Activated CD8-positive, alpha-beta memory T cell treated with anti-CD3 and anti-CD28 coated beads, Interleukin-2, amount 50 U/mL, for 24 hours (primary cell): ENCODE measurements around the gene KRR1.

Experiments
- DNase-seq: peaks from one replicate; pipeline ENCODE4 v3.0.0-alpha.2; 2020; ENCODE audit errors: extremely low read depth

Gene KRR1

DNA sequence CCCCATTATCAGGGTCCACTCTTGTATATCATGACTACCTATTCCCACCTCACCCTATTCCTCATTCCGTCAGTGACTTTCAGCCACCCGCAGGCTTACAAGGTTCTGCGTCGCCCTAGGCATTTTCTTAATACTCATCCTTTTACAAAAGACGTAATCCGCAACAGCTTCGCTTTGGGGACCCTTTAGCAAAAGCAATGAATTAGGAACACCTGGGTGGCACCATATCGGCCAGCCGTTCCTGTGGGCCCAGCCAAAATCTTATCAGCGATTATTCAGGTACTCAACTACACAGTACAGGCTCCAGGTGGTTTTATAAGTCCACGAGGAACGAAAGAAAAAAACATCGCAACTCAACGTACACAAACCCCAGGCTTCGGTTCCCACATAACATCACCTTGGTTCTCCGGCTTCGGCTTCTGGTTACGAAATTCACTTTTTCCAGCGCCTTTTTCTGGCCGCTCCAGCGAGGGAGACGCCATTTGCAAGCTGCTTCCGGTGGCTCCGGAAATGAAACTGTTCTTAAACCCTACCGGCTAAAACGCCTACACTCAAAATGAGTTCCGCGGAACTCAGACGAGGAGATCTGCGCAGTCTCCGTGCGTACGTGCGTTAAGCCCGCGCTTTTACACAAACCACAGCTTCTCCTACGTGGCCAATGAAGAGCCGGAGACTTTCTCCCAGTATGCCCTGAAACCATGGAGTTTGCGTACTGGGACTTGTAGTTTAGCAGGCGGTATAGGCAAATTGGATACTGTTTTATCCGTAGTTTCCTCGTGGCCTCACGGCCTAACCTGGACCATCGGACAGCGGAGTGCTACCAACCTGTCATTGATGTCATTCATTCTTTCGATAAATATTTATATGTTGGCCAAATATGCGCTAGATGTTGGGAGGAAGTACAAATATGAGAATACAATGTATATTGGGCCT lies at the start of gene KRR1:
Gene KRR1 (minus strand): TSS at position 494 of the 933 bp plus-strand sequence. CDS start 12 bp downstream, at position 482.
- DNase-seq = peak; percentile 82

DNA sequence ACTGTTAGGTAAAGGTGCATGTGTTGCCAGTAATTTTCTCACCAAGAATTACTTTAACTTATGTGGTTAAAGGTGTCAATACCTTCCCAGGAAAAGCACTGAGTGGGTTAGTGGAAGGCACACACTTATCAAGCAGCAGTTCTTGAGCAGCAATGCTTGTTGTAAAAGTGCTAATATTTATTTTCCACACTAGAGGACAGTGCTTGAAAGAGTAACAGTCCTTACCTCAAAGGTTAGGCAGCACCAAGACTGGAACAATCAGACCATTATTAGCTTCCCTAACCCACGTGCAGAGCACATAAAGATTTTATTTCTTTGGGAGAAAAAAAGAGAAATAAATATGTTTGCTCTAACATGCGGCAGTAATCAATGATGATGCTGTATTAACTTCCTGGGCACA lies 48.8 kb upstream of the KRR1 start:
- no peak for DNase-seq

GRCh38 chr12:75558287-75558686 lies 46.9 kb upstream of the KRR1 start:
- no peak for DNase-seq

DNA sequence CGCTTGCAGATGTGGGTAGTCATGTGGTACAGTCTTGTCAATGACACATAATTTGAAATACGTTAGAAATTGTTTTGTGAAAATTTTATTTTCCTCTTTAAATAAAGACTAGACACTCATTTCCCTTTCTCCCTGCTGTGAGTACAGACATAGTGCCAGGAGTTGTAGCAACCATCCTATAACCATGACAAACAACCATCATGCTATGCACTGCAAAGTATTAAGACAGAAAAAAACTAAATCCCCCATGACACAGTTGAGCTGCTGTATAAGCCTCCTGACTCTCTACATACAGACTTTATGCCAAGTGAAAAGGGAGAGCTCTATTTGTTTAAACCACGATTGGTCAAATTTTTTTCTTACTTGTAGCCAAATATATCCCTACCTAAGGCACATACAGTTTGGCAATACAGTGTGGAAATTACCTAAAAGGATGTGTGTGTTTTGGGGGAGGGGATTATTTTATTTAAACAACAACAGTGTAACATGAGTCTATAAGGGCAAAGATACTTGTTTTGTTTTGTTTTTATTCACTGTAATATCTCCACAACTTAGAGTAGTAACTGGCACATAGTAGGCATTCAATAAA lies 45.0 kb upstream of the KRR1 start:
- DNase-seq = no peak

DNA sequence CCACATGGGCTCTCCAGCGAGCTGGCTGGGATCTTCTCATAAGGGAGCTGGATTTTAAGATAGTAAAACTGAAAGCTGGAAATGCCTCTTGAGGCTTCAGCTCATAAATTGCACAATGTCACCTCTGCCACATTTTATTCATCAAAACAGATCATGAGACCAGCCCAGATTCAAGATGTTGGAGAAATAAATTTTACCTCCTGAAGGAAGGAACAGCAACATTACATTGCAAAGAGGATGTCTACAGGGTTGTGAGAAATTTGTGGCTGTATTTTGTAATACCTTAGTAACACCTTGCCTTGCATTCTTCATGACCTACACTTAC lies 43.1 kb upstream of the KRR1 start:
- DNase-seq = no peak

DNA sequence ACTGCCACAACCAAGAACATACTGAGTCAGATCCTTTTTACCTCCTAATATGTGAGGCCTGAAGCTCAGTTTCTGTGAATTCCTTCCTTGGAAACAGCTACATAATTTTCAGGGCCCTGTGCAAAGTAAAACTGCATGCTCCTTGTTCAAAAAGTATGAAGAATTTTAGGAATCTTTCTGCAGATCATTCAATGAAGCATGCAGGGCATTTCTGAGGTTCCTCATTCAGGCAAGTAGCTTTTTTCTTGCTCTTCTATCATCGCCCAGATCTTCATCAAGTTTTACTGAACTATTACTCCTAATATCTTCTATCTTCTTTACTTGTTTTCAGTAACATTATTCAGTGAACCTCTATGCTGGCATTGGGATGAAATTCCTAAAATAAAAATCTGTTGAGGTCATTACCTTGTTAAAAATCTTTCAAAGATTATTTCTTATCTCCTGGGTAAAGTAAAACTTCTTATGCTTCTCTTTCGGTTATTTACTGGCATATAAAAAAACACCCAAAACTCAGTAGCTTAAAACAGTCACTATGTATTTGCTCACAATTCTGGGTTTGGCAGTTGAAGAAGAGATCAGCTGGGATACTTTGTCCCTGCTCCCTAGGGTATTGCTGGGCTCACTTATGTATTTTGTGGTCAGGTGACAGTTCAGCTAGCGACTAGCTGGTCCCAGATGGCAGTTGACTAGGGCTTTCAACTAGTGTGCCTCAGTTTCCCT lies 42.6 kb upstream of the KRR1 start:
- DNase-seq = no peak

DNA sequence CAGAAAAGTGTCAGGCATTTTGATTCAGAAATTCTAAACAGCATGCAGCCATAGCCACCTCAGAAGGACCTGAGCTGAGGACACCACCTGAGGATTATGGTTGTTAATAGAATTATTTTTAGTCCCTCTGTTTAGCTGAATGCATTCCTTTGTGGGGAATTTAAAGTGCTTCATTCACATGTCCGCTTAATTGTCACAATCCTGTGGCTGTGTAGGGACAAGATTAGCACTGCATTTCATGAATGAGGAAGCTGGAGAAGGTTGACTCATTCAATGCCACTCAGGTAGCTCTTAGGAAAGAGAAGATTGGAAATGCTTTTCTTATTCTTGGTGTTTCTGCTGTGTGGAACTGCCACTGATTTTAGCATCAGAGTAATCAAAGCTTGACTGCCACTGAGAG lies 42.0 kb upstream of the KRR1 start:
- DNase-seq = no peak

DNA sequence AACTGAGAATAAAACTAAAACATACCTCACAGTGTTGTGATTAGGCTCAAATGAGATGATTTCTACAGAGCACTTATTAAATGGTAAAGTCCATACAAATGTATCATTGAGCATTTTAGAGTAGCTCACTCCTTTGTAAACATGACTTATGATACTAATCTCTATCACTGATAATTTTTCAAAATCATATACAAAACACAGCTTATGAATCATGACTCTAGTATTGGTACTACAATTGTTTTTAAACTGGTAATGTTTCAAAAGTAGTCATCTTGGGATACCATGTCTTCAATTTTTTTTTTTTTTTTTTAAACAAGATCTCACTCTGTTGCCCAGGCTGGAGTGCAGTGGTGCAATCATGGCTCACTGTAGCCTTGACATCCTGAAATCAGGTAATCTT lies 40.1 kb upstream of the KRR1 start:
- no peak for DNase-seq

DNA sequence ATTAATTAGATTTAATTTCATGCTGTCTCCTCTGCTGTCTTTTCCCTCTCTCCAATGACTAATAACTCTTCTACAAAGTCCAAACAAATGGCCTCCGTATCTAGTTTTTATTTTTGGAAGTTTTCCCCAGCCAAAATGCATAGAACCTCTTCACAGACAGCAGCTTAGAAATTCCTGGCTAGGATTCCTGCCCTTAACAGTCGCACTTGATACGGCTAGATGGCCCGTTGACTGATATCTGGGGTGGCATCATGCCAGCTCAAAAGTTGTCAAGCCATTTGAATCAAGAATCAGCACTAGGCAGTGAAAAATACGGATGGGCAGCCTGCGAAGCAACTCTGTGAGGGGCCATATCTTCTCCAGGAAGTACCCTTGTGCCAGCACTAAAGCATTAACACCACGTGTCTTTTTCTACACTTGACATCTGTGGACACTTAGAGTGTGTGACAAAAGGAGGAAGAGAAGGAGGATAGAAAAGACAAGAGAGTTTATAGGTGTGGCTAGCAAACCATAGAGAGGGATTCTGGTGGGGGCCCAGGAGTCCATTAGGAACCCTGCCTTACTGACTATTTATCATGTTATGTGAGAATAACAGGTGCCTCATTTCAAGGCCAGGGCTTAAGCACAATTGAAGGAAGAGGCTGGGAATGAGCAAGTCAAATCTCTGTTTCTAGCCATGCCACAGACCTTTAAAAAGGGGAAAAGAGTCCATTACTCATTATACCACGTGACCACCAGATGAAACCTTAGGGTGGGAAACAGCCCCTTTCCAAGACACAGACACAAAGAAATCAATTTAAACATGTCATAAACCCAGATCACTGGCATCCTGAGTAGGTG lies 39.2 kb upstream of the KRR1 start:
- DNase-seq = no peak

DNA sequence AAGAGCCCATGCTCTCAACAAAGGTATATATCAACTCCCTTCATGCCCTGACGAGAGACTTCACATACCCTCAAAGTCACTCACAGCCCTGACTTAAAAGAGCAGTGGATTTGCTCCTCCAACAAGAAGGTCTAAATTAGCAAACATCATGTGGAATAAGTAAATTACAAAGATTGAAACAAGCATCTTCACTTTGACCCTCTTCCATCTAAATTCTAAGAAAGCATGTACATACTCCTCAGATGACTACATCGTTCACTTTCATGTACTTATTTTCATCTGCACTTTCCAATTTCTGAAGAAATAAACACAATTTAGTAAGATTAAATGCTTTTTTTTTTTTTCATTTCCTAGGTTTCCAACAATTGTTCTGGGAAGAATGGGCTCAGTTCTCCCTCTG lies 38.6 kb upstream of the KRR1 start:
- no peak for DNase-seq

DNA sequence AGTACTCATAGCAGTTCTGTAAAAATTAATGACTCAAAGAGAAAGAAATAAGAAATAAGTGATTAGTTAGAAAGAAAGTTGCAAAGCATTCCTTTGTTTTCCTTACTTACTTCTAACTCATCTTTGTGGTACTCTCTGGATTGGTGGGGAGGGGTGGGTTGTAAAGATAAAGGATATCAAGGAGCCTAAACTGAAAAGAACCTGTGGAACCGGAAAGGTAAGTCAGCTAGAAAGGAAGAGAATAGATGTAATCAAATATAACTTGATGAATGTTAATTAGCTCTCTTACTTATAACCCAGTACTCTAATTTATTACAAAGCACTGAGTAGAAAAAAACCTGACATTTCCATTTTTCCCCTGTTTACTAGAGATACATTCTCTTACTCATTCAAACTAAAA lies 37.5 kb upstream of the KRR1 start:
- DNase-seq = no peak

GRCh38 chr12:75545636-75546035 lies 34.2 kb upstream of the KRR1 start:
- DNase-seq = no peak

- DNase-seq = no peak
These were observed 32.1 kb upstream of the KRR1 start for GRCh38 chr12:75543529-75543928.

- DNase-seq = no peak
These were observed 31.5 kb upstream of the KRR1 start for GRCh38 chr12:75542942-75543341.

DNA sequence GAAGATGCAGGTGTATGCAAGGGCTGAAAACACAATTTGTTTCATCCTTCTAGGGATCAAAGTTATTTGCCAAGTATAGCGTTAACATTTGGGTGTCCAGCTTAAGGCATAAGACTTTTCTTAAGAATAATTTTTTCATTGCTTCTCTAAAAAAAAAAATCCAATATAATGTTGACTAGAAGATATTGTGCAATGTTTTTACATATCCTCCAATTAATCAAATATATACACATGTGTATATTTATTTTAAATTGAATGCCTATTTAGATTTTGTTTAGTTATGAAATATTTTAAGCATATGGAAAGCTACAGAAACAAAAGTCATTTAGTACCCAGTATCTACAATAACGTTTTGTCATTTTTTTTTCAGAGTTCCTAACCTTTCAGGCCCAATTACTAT lies 28.5 kb upstream of the KRR1 start:
- DNase-seq = no peak

- DNase-seq = no peak
These were observed 21.8 kb upstream of the KRR1 start for GRCh38 chr12:75533239-75533638.

DNA sequence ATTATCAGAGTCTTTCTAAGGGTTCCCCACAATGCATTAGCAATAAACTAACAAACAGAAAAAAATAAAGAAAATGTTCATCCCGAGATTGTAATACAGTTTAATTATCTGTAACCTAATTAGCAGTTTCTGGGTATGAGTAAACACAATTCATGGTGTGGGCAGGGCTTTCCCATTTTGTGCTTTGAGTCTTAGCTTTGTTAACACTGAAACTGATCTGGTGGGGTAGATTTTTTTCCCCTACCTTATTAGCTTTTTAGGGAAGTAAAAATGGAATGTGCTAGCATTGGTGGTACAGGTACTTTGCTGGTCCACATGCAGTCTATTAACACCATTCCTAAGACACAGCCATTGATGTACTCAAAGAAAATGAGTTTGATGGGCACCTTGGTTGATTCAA lies 18.4 kb upstream of the KRR1 start:
- DNase-seq = no peak

GRCh38 chr12:75529316-75529715 lies 17.9 kb upstream of the KRR1 start:
- DNase-seq = no peak

DNA sequence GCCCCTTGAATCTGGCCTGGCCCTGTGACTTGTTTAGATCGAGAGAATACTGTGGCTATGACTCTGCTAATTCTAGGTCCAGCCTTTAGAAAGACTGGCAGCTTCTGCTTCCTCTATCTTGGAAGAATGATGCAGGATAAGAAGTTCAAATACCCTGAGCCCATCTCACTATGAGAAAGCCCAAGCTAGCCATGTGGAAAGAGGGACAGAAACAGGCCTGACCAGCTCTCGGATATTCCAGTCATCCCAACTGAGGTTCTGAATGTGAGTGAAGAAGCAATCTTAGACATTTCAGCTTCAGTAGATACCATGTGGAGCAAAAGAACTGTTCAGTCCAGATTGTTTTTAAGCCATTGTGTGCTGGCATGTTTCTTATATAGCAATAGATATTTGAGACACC lies 17.3 kb upstream of the KRR1 start:
- DNase-seq = no peak

DNA sequence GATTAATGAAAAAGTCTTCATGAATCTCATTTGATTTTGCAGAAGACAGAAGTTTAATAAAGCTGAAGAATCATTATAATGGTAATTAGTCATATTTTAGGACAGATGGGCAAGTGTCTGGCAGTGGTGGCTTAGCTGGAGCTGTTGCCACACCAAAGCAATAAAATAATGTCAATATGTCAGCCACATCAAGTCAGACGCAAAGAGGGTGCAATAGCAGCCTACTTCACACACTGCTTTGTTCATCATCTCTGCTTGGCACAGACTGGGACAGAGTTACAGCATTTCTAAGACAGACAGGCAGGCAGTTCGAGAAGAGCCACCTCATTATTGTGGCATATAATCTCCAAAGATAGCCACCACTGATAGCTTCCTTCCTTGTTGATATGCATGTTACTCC lies 16.9 kb upstream of the KRR1 start:
- no peak for DNase-seq

GRCh38 chr12:75526655-75527511 lies 15.5 kb upstream of the KRR1 start:
- DNase-seq = no peak
